Measurements from ENCODE around the gene GNG3.
A peak's percentile ranks its signal among the peaks of the same experiment; 100 is the strongest.
"Not testable (repeated sequence)": the region's sequence is repeated elsewhere in the genome, so short reads cannot be mapped to it uniquely, and the experiment has no call there.

Gene GNG3

GRCh38 chr11:62707277-62707861, at the start of gene GNG3, which contains the start of gene BSCL2:
Gene GNG3, plus strand, starts transcription at chr11:62707676. Its CDS starts 620 bp downstream, at chr11:62708296.
Gene BSCL2, minus strand, starts transcription at chr11:62707424. Its CDS starts 229 bp downstream, at chr11:62707195.
- DNase-seq = peak; percentile 90

- peak; percentile 41 to 59 for DNase-seq
Measured at GRCh38 chr11:62664405-62665074, 42.9 kb upstream of the GNG3 start.

GRCh38 chr11:62665075-62665598, 42.3 kb upstream of the GNG3 start, which contains the start of the genes C11orf98 and CSKMT:
Gene C11orf98, minus strand, starts transcription at chr11:62665210. Its CDS starts 41 bp downstream, at chr11:62665169.
Gene CSKMT, plus strand, starts transcription at chr11:62665312. Its CDS starts 568 bp downstream, at chr11:62665880.
- peak; percentile 86 to 89 for DNase-seq

GRCh38 chr11:62665599-62666258, 41.7 kb upstream of the GNG3 start:
- DNase-seq = no peak

GRCh38 chr11:62666259-62666926, 41.1 kb upstream of the GNG3 start:
- no peak for DNase-seq

- DNase-seq = no peak
Measured at GRCh38 chr11:62667460-62667859, 40.0 kb upstream of the GNG3 start.

GRCh38 chr11:62669420-62670161, 37.9 kb upstream of the GNG3 start:
- no peak for DNase-seq

GRCh38 chr11:62671236-62671607, 36.3 kb upstream of the GNG3 start:
- no peak for DNase-seq

- DNase-seq = peak; percentile 70 to 88
Measured at GRCh38 chr11:62671608-62672389, 35.7 kb upstream of the GNG3 start, which contains the start of the genes LBHD1 and UQCC3. Gene LBHD1, minus strand, starts transcription at chr11:62672267. Its CDS starts 2,236 bp downstream, at chr11:62670031. Gene UQCC3, plus strand, starts transcription at chr11:62671673. Its CDS starts 73 bp downstream, at chr11:62671746.

- no peak for DNase-seq
Measured at GRCh38 chr11:62673196-62673525, 34.3 kb upstream of the GNG3 start.

GRCh38 chr11:62675415-62675814, 32.1 kb upstream of the GNG3 start:
- DNase-seq = not testable (repeated sequence)

GRCh38 chr11:62676698-62677097, 30.8 kb upstream of the GNG3 start:
- no peak for DNase-seq

GRCh38 chr11:62677156-62677555, 30.3 kb upstream of the GNG3 start:
- DNase-seq = no peak

GRCh38 chr11:62677714-62678113, 29.8 kb upstream of the GNG3 start:
- no peak for DNase-seq

GRCh38 chr11:62678433-62678769, 29.1 kb upstream of the GNG3 start:
- DNase-seq = no peak

- peak; percentile 82 to 92 for DNase-seq
Measured at GRCh38 chr11:62678770-62679696, 28.4 kb upstream of the GNG3 start, which contains the start of gene UBXN1. Gene UBXN1, minus strand, starts transcription at chr11:62679073. Its CDS starts 150 bp downstream, at chr11:62678923.

- peak; percentile 76 for DNase-seq
Measured at GRCh38 chr11:62680825-62681240, 26.6 kb upstream of the GNG3 start.

GRCh38 chr11:62682518-62682917, 25.0 kb upstream of the GNG3 start:
- no peak for DNase-seq

GRCh38 chr11:62687508-62688396, 19.7 kb upstream of the GNG3 start:
- no peak for DNase-seq
